ENCODE results near the gene NUCKS1. TPM values are rescaled to one million over a fixed set of nuclear protein-coding genes. Genes with fewer than 3 reads are reported as not detected.

NUCKS1 gene
- total RNA-seq (2013; cell fraction: nucleolus; rRNA removed): 43.7 and 102 TPM in 2 replicates
- total RNA-seq (2014; rRNA removed) (55.4 and 81.8 TPM in 2 replicates), total RNA-seq (2014; rRNA removed; fragmentation: Illumina TruSeq; extraction: Trizol) (127 and 135 TPM in 2 replicates), total RNA-seq (2021) (126 and 133 TPM in 2 replicates), polyA plus RNA-seq (2011; rRNA removed) (68.3 and 124 TPM in 2 replicates), polyA plus RNA-seq (2014; fragmentation: Illumina TruSeq; extraction: Trizol) (98.4 and 130 TPM in 2 replicates), polyA plus RNA-seq (2014; fragmentation: Nextera tagmentation; extraction: Ambion mirVana) (10 to 100 TPM; 40.5 to 41.7 TPM), polyA plus RNA-seq (2014; rRNA removed) (47.3 and 60.3 TPM in 2 replicates), polyA plus RNA-seq (2016; fragmentation: Nextera tagmentation; extraction: Ambion mirVana) (10 to 100 TPM; 53.5 to 55.7 TPM), polyA minus RNA-seq (2011; rRNA and poly(A)+ RNA removed) (63.1 and 97.2 TPM in 2 replicates), Bru-seq, nascent RNA (percentile 94 among the genes with signal in this experiment), BruChase-seq, experiment 1, labeled RNA remaining after a 6-hour chase (percentile 97 among the genes with signal in this experiment), BruChase-seq, experiment 2, labeled RNA remaining after a 2-hour chase (percentile 95 among the genes with signal in this experiment)
- polyA plus RNA-seq (2011; ENCODE audit: low read depth): 21.8 TPM
- 25.5 and 27.9 TPM in 2 replicates for polyA plus RNA-seq (2011; cell fraction: cytosol; rRNA removed)
- polyA plus RNA-seq (2011; cell fraction: nucleus; rRNA removed): 14.5 and 18.7 TPM in 2 replicates
- 39.6 and 47.4 TPM in 2 replicates for polyA plus RNA-seq (2012)
- 28.1 and 33.3 TPM in 2 replicates for polyA minus RNA-seq (2011; cell fraction: cytosol; rRNA and poly(A)+ RNA removed)
- polyA minus RNA-seq (2011; cell fraction: nucleus; rRNA and poly(A)+ RNA removed): 29.3 and 34.8 TPM in 2 replicates
- long read RNA-seq, experiment 1, partial matches to known transcripts: 2 of 9 reads
- long read RNA-seq, experiment 1, other reads (novel, unspliced or antisense): 7 of 9 reads
- long read RNA-seq, experiment 2, partial matches to known transcripts: 2 of 38 reads
- long read RNA-seq, experiment 2, other reads (novel, unspliced or antisense): 34 of 38 reads

- peak; percentile 87 for ATAC-seq
- Histone ChIP-seq H3K4me1 (ENCODE audit: control insufficient read depth, insufficient read depth, low read length) (peaks cover 4% of the 10 kb centered on the region), H3K9ac (ENCODE audit: control insufficient read depth, insufficient read depth, low read length) (peak within 1 kb of the TSS; percentile 94), H3K36me3 (ENCODE audit: control insufficient read depth in 2 of 2, insufficient read depth in 2 of 2, low read length in 1 of 2) (0 out of 4 replicates have a peak, but pooled peaks cover 0 to 9% of the 10 kb centered on the region in 2 experiments), H3K27me3 (replicated peaks in 1 of 2; ENCODE audit: control insufficient read depth in 2 of 2, insufficient read depth in 2 of 2, low read length in 1 of 2) (no peaks in the 10 kb centered on the region), H3K4me3 (peak within 1 kb of the TSS; percentile 90), H3K27ac (ENCODE audit: control insufficient read depth, insufficient read depth) (peak within 1 kb of the TSS; percentile 99), H3K4me2 (ENCODE audit: control insufficient read depth, insufficient read depth) (peak within 1 kb of the TSS; percentile 94), H4K20me1 (ENCODE audit: control insufficient read depth, insufficient read depth) (0 out of 2 replicates have a peak, but pooled peaks cover 3% of the 10 kb centered on the region), H3K79me2 (ENCODE audit: control insufficient read depth, insufficient read depth, low read length) (peaks cover 46% of the 10 kb centered on the region), H2AFZ (ENCODE audit: control insufficient read depth, low read depth, low read length) (peak within 1 kb of the TSS; percentile 100), H3K9me3 (replicated peaks; ENCODE audit: control insufficient read depth, insufficient read depth, low read length) (no peaks in the 10 kb centered on the region; the same call in 1 of the 3 replicates)
- FAIRE-seq: peak; percentile 96
- WGBS (ENCODE audit: insufficient coverage, insufficient replicate concordance, low lambda C conversion rate, missing lambda C conversion rate): 0% methylated on average over 24 of the region's 27 CpGs
- in situ Hi-C loops (cut with MboI): no loop called here
- POLR2A ChIA-PET: interaction anchor here (1.0 to 2.5 kb wide), 6 partner anchors 22 to 158 kb away, joined by 3 to 21 read pairs (median 4); partner anchors contain the start of gene RAB29
- intact Hi-C loops (cut with micrococcal nuclease; ENCODE audit: unreplicated experiment): loop anchor here (1.0 kb wide), 1 partner anchor 24 kb away; no protein-coding TSS in a partner anchor
- RAD21 ChIA-PET (ENCODE audit: unreplicated experiment): interaction anchor here (1.1 to 2.1 kb wide), 7 partner anchors 22 to 157 kb away, joined by 3 to 34 read pairs (median 5); partner anchors contain the start of gene RAB29
- TSS peak; percentile 83 for BruUV-seq (replicated peaks)
- peak; percentile 93 for DNase-seq (ENCODE audit: low read depth, low spot score)
- SMC1A ChIA-PET (ENCODE audit: uncharacterized antibody, unreplicated experiment): interaction anchor here (1.1 to 4.0 kb wide), 4 partner anchors 23 to 118 kb away, joined by 3 to 30 read pairs (median 7); no protein-coding TSS in a partner anchor
- CTCF ChIA-PET: interaction anchor here (1.0 to 2.3 kb wide), 3 partner anchors 38 to 92 kb away, joined by 3 to 15 read pairs (median 7); no protein-coding TSS in a partner anchor
- TF ChIP-seq SIN3A (IDR thresholded peaks at IDR 0.05; ENCODE audit: low read depth, low read length) (no peak), PRDM15 (CRISPR knock-in tag; IDR thresholded peaks at IDR 0.05) (no peak), RAD51 (IDR thresholded peaks at IDR 0.05) (peak; percentile 75), KLF5 (IDR thresholded peaks at IDR 0.05; ENCODE audit: partially characterized antibody) (peak; percentile 87), DPF2 (IDR thresholded peaks at IDR 0.05) (0 out of 2 replicates have a peak, but pooled peaks have one; percentile 47), NKRF (conservative IDR thresholded peaks at IDR 0.05) (peak; percentile 46; the same call in 1 of the 2 replicates), KAT2A (conservative IDR thresholded peaks at IDR 0.05; ENCODE audit: control insufficient read depth, low read depth, low read length) (no peak), STAT3 (IDR thresholded peaks at IDR 0.05; ENCODE audit: low read depth, low read length) (no peak), EGR1 (IDR thresholded peaks at IDR 0.05; ENCODE audit: borderline replicate concordance in 1 of 2, low read depth in 2 of 2, low read length in 2 of 2) (0 out of 3 replicates have a peak, but pooled peaks of 1 of the 2 experiments have one; percentile 50)
These were observed at the start of gene NUCKS1 for GRCh38 chr1:205750138-205751035. Gene NUCKS1 (minus strand): TSS chr1:205750182. CDS start chr1:205749973, 209 bp downstream.

All from GM12878 (cell line).